ENCODE data around the gene STXBP3. TPM values are rescaled to one million over a fixed set of nuclear protein-coding genes. Genes with fewer than 3 reads are reported as not detected.

Gene STXBP3
- total RNA-seq, 4 donors from 2014 or later: 57.4 to 80.7 (median 69.5) TPM

GRCh38 chr1:108792420-108792819 lies 45.9 kb downstream of the STXBP3 start:
- no peak for TF ChIP-seq POLR2A (IDR thresholded peaks at IDR 0.05)
- no peak for TF ChIP-seq CTCF (IDR thresholded peaks at IDR 0.05)
- no peak for DNase-seq (ENCODE audit: low spot score in 2 of 2)
- 96 to 100% methylated on average over 2 of the region's 2 CpGs for WGBS, 2 donors
- no peak overlapping the region for H3K4me3 ChIP-seq (ENCODE audit: low read depth, poor library complexity, severe bottlenecking)
- intact Hi-C loops (cut with DNase I; ENCODE audit: low total_unique reads): no loop called here

GRCh38 chr1:108799001-108799400 lies 52.5 kb downstream of the STXBP3 start:
- 67 to 78% methylated on average over 1 of the region's 1 CpG for WGBS, 2 donors
- intact Hi-C loops (cut with DNase I; ENCODE audit: low total_unique reads): no loop called here
- no peak overlapping the region for H3K4me3 ChIP-seq (ENCODE audit: low read depth, poor library complexity, severe bottlenecking)
- TF ChIP-seq CTCF (IDR thresholded peaks at IDR 0.05): no peak
- no peak for TF ChIP-seq POLR2A (IDR thresholded peaks at IDR 0.05)
- DNase-seq (ENCODE audit: low spot score in 2 of 2): no peak

- no peak for DNase-seq (ENCODE audit: low spot score in 2 of 2)
- TF ChIP-seq POLR2A (IDR thresholded peaks at IDR 0.05) (no peak), CTCF (IDR thresholded peaks at IDR 0.05) (no peak)
- intact Hi-C loops (cut with DNase I; ENCODE audit: low total_unique reads): no loop called here
- no peak overlapping the region for H3K4me3 ChIP-seq (ENCODE audit: low read depth, poor library complexity, severe bottlenecking)
These were observed 54.6 kb downstream of the STXBP3 start for GRCh38 chr1:108801101-108801500.

GRCh38 chr1:108803548-108803947 lies 57.1 kb downstream of the STXBP3 start:
- TF ChIP-seq POLR2A (IDR thresholded peaks at IDR 0.05) (no peak), CTCF (IDR thresholded peaks at IDR 0.05) (no peak)
- H3K4me3 ChIP-seq (ENCODE audit: low read depth, poor library complexity, severe bottlenecking): no peak overlapping the region
- DNase-seq (ENCODE audit: low spot score in 2 of 2): no peak
- WGBS, 2 donors: 93 to 95% methylated on average over 11 of the region's 11 CpGs
- intact Hi-C loops (cut with DNase I; ENCODE audit: low total_unique reads): no loop called here

GRCh38 chr1:108808438-108808837 lies 62.0 kb downstream of the STXBP3 start:
- H3K4me3 ChIP-seq (ENCODE audit: low read depth, poor library complexity, severe bottlenecking): no peak overlapping the region
- intact Hi-C loops (cut with DNase I; ENCODE audit: low total_unique reads): no loop called here
- DNase-seq (ENCODE audit: low spot score in 2 of 2): no peak
- no peak for TF ChIP-seq CTCF (IDR thresholded peaks at IDR 0.05)
- no peak for TF ChIP-seq POLR2A (IDR thresholded peaks at IDR 0.05)
- 85 to 95% methylated on average over 4 of the region's 4 CpGs for WGBS, 2 donors

GRCh38 chr1:108811611-108812010 lies 65.1 kb downstream of the STXBP3 start:
- 94 to 97% methylated on average over 3 of the region's 3 CpGs for WGBS, 2 donors
- H3K4me3 ChIP-seq (ENCODE audit: low read depth, poor library complexity, severe bottlenecking): no peak overlapping the region
- DNase-seq (ENCODE audit: low spot score in 2 of 2): no peak
- intact Hi-C loops (cut with DNase I; ENCODE audit: low total_unique reads): no loop called here
- TF ChIP-seq POLR2A (IDR thresholded peaks at IDR 0.05) (no peak), CTCF (IDR thresholded peaks at IDR 0.05) (no peak)
